Measurements from ENCODE around the gene SORCS1.

SORCS1 gene

GRCh38 chr10:106771154-106771553, 393.4 kb downstream of the SORCS1 start:
- Histone ChIP-seq H3K4me1 (ENCODE audit: insufficient read depth, low read length, severe bottlenecking) (no peaks in the 10 kb centered on the region), H3K27me3 (ENCODE audit: insufficient read depth, low read length) (no peaks in the 10 kb centered on the region), H4K20me1 (ENCODE audit: insufficient read depth, low read length) (no peaks in the 10 kb centered on the region), H3K36me3 (ENCODE audit: insufficient read depth, low read length) (no peaks in the 10 kb centered on the region), H3K4me2 (ENCODE audit: low read length) (no peak overlapping the region), H3K9ac (ENCODE audit: low read length) (no peak overlapping the region), H3K79me2 (ENCODE audit: insufficient read depth, low read length) (no peaks in the 10 kb centered on the region), H3K4me3 (ENCODE audit: low read depth, low read length, poor library complexity, severe bottlenecking) (no peak overlapping the region), H3F3A (ENCODE audit: insufficient read depth, low read length) (no peaks in the 10 kb centered on the region), H2AFZ (ENCODE audit: low read length) (no peak overlapping the region), H3K9me2 (ENCODE audit: low read depth, low read length) (no peaks in the 10 kb centered on the region), H3K27ac (ENCODE audit: low read depth, low read length, poor library complexity, severe bottlenecking) (no peak overlapping the region), H3K9me3 (ENCODE audit: low read length) (no peaks in the 10 kb centered on the region)
- TF ChIP-seq CTCF (IDR thresholded peaks at IDR 0.05; ENCODE audit: low read length): no peak

DNA sequence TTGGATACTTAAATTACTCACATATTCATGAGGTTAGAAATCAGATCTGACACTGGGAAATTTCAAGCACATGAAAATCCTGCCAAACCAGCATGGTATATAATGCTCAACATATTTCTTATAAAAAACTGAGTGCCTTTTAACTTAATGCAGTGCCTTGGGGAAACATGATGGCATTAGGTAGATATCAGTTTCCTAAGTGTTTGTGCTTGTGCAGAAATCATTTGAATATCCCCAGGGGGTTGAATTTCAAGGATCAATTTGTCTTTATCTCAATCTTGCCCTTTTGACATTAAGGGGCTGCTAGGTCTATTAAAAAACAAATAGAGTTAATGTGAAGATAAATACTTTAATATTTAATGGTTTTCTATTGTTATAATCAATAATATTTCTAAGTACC, 396.3 kb downstream of the SORCS1 start:
- no peaks in the 10 kb centered on the region for H4K20me1 ChIP-seq (ENCODE audit: insufficient read depth, low read length)
- no peaks in the 10 kb centered on the region for H3K9me2 ChIP-seq (ENCODE audit: low read depth, low read length)
- no peaks in the 10 kb centered on the region for H3K36me3 ChIP-seq (ENCODE audit: insufficient read depth, low read length)
- no peak overlapping the region for H3K4me3 ChIP-seq (ENCODE audit: low read depth, low read length, poor library complexity, severe bottlenecking)
- no peak overlapping the region for H3K4me2 ChIP-seq (ENCODE audit: low read length)
- no peaks in the 10 kb centered on the region for H3K27me3 ChIP-seq (ENCODE audit: insufficient read depth, low read length)
- H3K4me1 ChIP-seq (ENCODE audit: insufficient read depth, low read length, severe bottlenecking): no peaks in the 10 kb centered on the region
- H3K79me2 ChIP-seq (ENCODE audit: insufficient read depth, low read length): no peaks in the 10 kb centered on the region
- no peaks in the 10 kb centered on the region for H3F3A ChIP-seq (ENCODE audit: insufficient read depth, low read length)
- H3K9me3 ChIP-seq (ENCODE audit: low read length): no peaks in the 10 kb centered on the region
- no peak overlapping the region for H3K27ac ChIP-seq (ENCODE audit: low read depth, low read length, poor library complexity, severe bottlenecking)
- H3K9ac ChIP-seq (ENCODE audit: low read length): no peak overlapping the region
- TF ChIP-seq EZH2 (IDR thresholded peaks at IDR 0.05; ENCODE audit: borderline replicate concordance, low read length) (no peak), CTCF (IDR thresholded peaks at IDR 0.05; ENCODE audit: low read length) (no peak)
- no peak overlapping the region for H2AFZ ChIP-seq (ENCODE audit: low read length)

DNA sequence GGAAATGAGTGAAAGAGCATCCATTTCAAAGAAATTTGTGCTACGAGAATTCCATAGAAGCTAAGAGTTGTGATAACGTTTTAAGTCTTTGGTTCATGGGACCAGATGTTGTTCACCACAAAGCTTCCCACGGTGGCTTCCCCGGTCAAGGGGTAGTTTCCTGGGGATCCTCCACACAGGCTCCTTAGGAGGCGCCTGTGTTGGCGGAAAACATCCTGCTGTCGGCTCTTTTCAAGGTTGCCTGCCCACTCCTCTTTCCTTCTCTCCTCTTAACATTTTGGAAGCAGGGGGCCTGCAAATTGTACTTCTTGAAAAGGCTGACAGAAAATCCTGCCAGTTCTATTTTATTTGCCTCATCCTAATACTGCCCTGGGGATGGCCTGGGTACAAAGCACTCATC, 398.6 kb downstream of the SORCS1 start:
- no peak overlapping the region for H3K9ac ChIP-seq (ENCODE audit: low read length)
- TF ChIP-seq CTCF (IDR thresholded peaks at IDR 0.05; ENCODE audit: low read length): no peak
- no peak for TF ChIP-seq EZH2 (IDR thresholded peaks at IDR 0.05; ENCODE audit: borderline replicate concordance, low read length)
- H2AFZ ChIP-seq (ENCODE audit: low read length): no peak overlapping the region
- no peaks in the 10 kb centered on the region for H3K36me3 ChIP-seq (ENCODE audit: insufficient read depth, low read length)
- H3K4me1 ChIP-seq (ENCODE audit: insufficient read depth, low read length, severe bottlenecking): no peaks in the 10 kb centered on the region
- no peaks in the 10 kb centered on the region for H3K9me2 ChIP-seq (ENCODE audit: low read depth, low read length)
- no peak overlapping the region for H3K4me2 ChIP-seq (ENCODE audit: low read length)
- H3K27me3 ChIP-seq (ENCODE audit: insufficient read depth, low read length): no peaks in the 10 kb centered on the region
- H3K9me3 ChIP-seq (ENCODE audit: low read length): no peaks in the 10 kb centered on the region
- H3K79me2 ChIP-seq (ENCODE audit: insufficient read depth, low read length): no peaks in the 10 kb centered on the region
- no peaks in the 10 kb centered on the region for H3F3A ChIP-seq (ENCODE audit: insufficient read depth, low read length)
- no peak overlapping the region for H3K27ac ChIP-seq (ENCODE audit: low read depth, low read length, poor library complexity, severe bottlenecking)
- no peak overlapping the region for H3K4me3 ChIP-seq (ENCODE audit: low read depth, low read length, poor library complexity, severe bottlenecking)
- no peaks in the 10 kb centered on the region for H4K20me1 ChIP-seq (ENCODE audit: insufficient read depth, low read length)
